ENCODE measurements around the gene EPB41L1.

The EPB41L1 gene

GRCh38 chr20:36264426-36265246 is 110.1 kb downstream of the EPB41L1 start:
- Histone ChIP-seq H3K9ac (ENCODE audit: low read depth, low read length) (no peak overlapping the region), H3K36me3 (ENCODE audit: insufficient read depth, low read length) (no peaks in the 10 kb centered on the region), H4K20me1 (ENCODE audit: insufficient read depth, low read length) (0 out of 2 replicates have a peak, but pooled peaks cover 3% of the 10 kb centered on the region), H2AFZ (ENCODE audit: low read depth, low read length) (no peak overlapping the region), H3K4me3 (ENCODE audit: low read depth in 1 of 2, low read length in 2 of 2) (no peak overlapping the region), H3K9me3 (ENCODE audit: insufficient read depth, low read length, severe bottlenecking) (no peaks in the 10 kb centered on the region), H3K27ac (ENCODE audit: low read length) (no peak overlapping the region), H3K4me2 (ENCODE audit: insufficient read depth, low read length) (no peak overlapping the region), H3K4me1 (ENCODE audit: insufficient read depth, low read length) (no peaks in the 10 kb centered on the region), H3K27me3 (ENCODE audit: insufficient read depth, low read length, poor library complexity) (no peaks in the 10 kb centered on the region), H3K79me2 (ENCODE audit: insufficient read depth, low read length) (no peaks in the 10 kb centered on the region)
- TF ChIP-seq EZH2 (IDR thresholded peaks at IDR 0.05; ENCODE audit: borderline replicate concordance, low read depth, low read length, severe bottlenecking) (no peak), CTCF (IDR thresholded peaks at IDR 0.05; ENCODE audit: borderline replicate concordance, extremely low read depth, low read length, poor library complexity, severe bottlenecking) (no peak)
- ATAC-seq (ENCODE audit: insufficient read depth, low read depth) = no peak
- DNase-seq = no peak

DNA sequence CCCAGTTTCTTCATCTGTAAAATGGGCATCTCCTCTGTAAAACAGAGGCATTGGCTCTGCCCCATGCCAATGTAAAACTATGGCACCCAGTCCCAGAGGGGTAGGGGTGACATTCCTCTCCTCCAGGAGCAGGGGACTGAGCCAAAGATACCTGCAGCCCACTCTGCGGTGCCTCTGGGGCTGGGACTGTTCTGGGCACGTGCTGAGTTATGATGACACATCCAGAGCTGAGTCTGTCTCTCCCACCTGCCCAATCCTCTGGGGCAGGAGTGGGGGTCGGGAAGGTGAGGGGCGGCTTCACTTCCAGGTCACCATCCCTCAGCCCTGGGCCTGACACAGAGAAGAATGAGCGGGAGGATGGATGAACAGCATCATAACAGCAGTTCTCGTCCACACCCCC is 111.6 kb downstream of the EPB41L1 start:
- Histone ChIP-seq H3K27me3 (ENCODE audit: insufficient read depth, low read length, poor library complexity) (no peaks in the 10 kb centered on the region), H3K9me3 (ENCODE audit: insufficient read depth, low read length, severe bottlenecking) (no peaks in the 10 kb centered on the region), H3K4me2 (ENCODE audit: insufficient read depth, low read length) (no peak overlapping the region), H3K4me3 (ENCODE audit: low read depth in 1 of 2, low read length in 2 of 2) (no peak overlapping the region), H3K79me2 (ENCODE audit: insufficient read depth, low read length) (no peaks in the 10 kb centered on the region), H4K20me1 (ENCODE audit: insufficient read depth, low read length) (0 out of 2 replicates have a peak, but pooled peaks cover 3% of the 10 kb centered on the region), H3K4me1 (ENCODE audit: insufficient read depth, low read length) (no peaks in the 10 kb centered on the region), H3K36me3 (ENCODE audit: insufficient read depth, low read length) (no peaks in the 10 kb centered on the region), H3K9ac (ENCODE audit: low read depth, low read length) (no peak overlapping the region), H2AFZ (ENCODE audit: low read depth, low read length) (no peak overlapping the region), H3K27ac (ENCODE audit: low read length) (no peak overlapping the region)
- no peak for ATAC-seq (ENCODE audit: insufficient read depth, low read depth)
- TF ChIP-seq CTCF (IDR thresholded peaks at IDR 0.05; ENCODE audit: borderline replicate concordance, extremely low read depth, low read length, poor library complexity, severe bottlenecking) (no peak), EZH2 (IDR thresholded peaks at IDR 0.05; ENCODE audit: borderline replicate concordance, low read depth, low read length, severe bottlenecking) (no peak)
- DNase-seq = no peak

- H4K20me1 ChIP-seq (ENCODE audit: insufficient read depth, low read length) = 0 out of 2 replicates have a peak, but pooled peaks cover 3% of the 10 kb centered on the region
- H3K27ac ChIP-seq (ENCODE audit: low read length) = no peak overlapping the region
- no peaks in the 10 kb centered on the region for H3K36me3 ChIP-seq (ENCODE audit: insufficient read depth, low read length)
- no peaks in the 10 kb centered on the region for H3K9me3 ChIP-seq (ENCODE audit: insufficient read depth, low read length, severe bottlenecking)
- H3K4me1 ChIP-seq (ENCODE audit: insufficient read depth, low read length) = no peaks in the 10 kb centered on the region
- no peaks in the 10 kb centered on the region for H3K79me2 ChIP-seq (ENCODE audit: insufficient read depth, low read length)
- no peak overlapping the region for H3K9ac ChIP-seq (ENCODE audit: low read depth, low read length)
- DNase-seq (no peak), ATAC-seq (ENCODE audit: insufficient read depth, low read depth) (no peak)
- H2AFZ ChIP-seq (ENCODE audit: low read depth, low read length) = no peak overlapping the region
- no peak overlapping the region for H3K4me3 ChIP-seq (ENCODE audit: low read depth in 1 of 2, low read length in 2 of 2)
- no peaks in the 10 kb centered on the region for H3K27me3 ChIP-seq (ENCODE audit: insufficient read depth, low read length, poor library complexity)
- H3K4me2 ChIP-seq (ENCODE audit: insufficient read depth, low read length) = no peak overlapping the region
- TF ChIP-seq EZH2 (IDR thresholded peaks at IDR 0.05; ENCODE audit: borderline replicate concordance, low read depth, low read length, severe bottlenecking) = no peak
- TF ChIP-seq CTCF (IDR thresholded peaks at IDR 0.05; ENCODE audit: borderline replicate concordance, extremely low read depth, low read length, poor library complexity, severe bottlenecking) = no peak
These were observed 113.3 kb downstream of the EPB41L1 start for GRCh38 chr20:36267605-36268381.

Measured in DND-41 (cell line).